Activated naive CD4-positive, alpha-beta T cell treated with anti-CD3 and anti-CD28 coated beads, Interleukin-2, amount 50 U/mL, for 72 hours (primary cell): ENCODE results near the gene ADNP. TPM values are rescaled to one million over a fixed set of nuclear protein-coding genes. Genes with fewer than 3 reads are reported as not detected.

Source experiments
- ATAC-seq, 2 donors: fragments of 150-1000 bp; cut with Tn5 transposase; 2 replicates each; pipeline ENCODE4 v1.10.0; 2021; ENCODE audit warnings: mild to moderate bottlenecking in 2 of 2, moderate library complexity in 2 of 2
- DNase-seq, 2 donors: peaks; one replicate each; pipeline ENCODE4 v3.0.0; 2021 to 2022; ENCODE audit warnings: low spot score in 2 of 2
- H3K27ac Mint-ChIP-seq, 2 donors: one replicate each; pipeline ENCODE4 v1.8.0; 2022; ENCODE audit warnings: mild to moderate bottlenecking in 2 of 2, mixed read lengths in 2 of 2
- H3K36me3 Mint-ChIP-seq, 2 donors: one replicate each; pipeline ENCODE4 v1.8.0; 2022; ENCODE audit warnings: mixed read lengths in 2 of 2
- H3K9me3 Mint-ChIP-seq, 2 donors: one replicate each; pipeline ENCODE4 v1.8.0; 2022; ENCODE audit warnings: mixed read lengths in 2 of 2
- total RNA-seq, 2 donors: library from RNA; stranded (reverse); gene quantifications; one replicate each; pipeline ENCODE4 v1.2.3, GENCODE V29; 2022

The ADNP gene
- total RNA-seq, 2 donors from 2014 or later = 65.1 to 70.7 TPM

DNA sequence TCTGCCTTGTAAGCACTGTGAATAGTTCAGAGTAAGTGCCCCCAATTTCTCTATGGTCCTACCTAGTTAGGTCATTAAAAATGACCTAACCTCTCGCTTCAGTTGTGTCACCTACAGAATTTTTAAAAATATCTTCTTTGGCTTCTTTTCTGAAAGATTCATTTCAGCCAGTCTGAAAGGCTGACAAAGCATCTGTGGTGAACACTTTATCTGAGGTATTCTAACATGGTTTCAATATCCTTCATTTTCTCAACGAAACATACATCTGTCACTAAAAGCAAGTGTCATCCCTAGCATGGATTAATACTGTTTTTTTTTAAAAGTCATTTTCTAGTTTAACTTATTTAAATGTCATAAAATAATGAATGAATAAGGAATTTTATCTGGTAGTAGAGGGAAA, 22.0 kb upstream of the ADNP start:
- DNase-seq (no peak), ATAC-seq (peak in 1 of 2 donors; percentile 30)
- Mint-ChIP-seq H3K36me3 (peaks cover 8 to 9% of the 10 kb centered on the region in 2 donors), H3K27ac (peak overlapping the region in 1 of 2 donors; percentile 81), H3K9me3 (no peaks in the 10 kb centered on the region)

DNA sequence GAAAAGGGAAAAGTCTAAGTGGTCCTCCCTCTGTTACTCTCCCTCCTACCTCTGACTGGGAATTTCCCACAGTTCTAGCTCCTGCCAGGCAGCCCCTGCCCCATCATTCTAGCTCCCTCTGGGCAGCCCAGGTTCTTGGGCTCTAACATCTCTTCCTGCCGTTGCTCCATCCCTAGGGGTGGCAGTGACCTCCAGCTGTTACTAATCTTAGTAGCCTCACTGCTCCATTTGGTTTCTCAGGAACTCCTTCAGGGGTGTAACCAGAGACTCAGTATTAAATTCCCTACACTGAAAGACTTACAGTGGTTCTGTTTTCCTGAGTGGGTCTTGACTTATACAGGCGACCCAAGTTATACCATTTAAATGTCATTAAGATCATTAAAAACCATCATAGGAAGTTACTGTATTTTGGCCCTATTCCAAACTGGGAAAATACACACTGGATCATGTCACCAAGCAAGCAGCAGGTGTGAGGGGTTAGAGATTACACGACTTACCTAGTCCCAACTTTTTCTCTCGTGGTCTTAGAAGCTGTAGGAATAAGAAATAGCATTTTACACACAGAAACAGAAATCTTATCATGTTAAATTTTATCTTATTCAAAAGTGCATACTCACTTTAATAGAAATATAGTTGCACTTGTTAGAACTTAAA, 17.0 kb upstream of the ADNP start:
- DNase-seq (no peak), ATAC-seq (no peak)
- peak overlapping the region in 1 of 2 donors; percentile 89 for H3K27ac Mint-ChIP-seq
- no peaks in the 10 kb centered on the region for H3K9me3 Mint-ChIP-seq
- peaks cover 0 to 6% of the 10 kb centered on the region in 2 donors for H3K36me3 Mint-ChIP-seq

DNA sequence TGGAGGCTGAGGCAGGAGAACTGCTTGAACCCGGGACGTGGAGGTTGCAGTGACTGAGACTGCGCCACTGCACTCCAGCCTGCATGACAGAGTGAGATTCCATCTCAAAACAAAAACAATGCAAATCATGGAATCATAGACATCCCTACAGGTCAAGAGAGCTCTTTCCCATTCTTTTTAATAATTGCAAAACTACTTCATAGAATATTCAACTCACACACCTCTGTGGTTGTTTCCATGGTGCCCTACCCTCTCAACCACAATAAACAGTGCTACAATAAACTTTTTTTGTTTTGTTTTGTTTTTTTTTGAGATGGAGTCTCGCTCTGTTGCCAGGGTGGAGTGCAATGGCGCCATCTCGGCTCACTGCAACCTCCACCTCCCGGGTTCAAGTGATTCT, 11.8 kb upstream of the ADNP start:
- no peaks in the 10 kb centered on the region for H3K9me3 Mint-ChIP-seq
- H3K36me3 Mint-ChIP-seq = peaks cover 0 to 6% of the 10 kb centered on the region in 2 donors
- ATAC-seq (peak in 1 of 2 donors; percentile 47), DNase-seq (no peak)
- no peak overlapping the region for H3K27ac Mint-ChIP-seq

DNA sequence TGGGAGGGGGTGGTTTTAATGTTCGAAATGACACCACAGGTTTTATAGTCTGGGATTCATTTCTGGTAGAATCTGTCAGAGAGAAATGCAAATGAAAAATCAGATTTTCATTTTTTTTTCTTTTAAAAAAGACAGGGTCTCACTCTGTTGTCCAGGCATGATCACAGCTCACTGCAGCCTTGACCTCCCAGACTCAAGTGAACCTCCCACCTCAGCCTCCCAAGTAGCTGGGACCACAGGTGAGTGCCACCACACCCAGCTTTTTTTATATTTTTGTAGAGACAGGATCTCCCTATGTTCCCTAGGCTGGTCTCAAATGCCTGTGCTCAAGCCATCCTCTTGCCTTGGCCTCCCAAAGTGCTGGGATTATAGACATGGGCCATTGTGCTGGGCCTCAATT, 2.4 kb upstream of the ADNP start:
- no peak for ATAC-seq
- Mint-ChIP-seq H3K9me3 (no peaks in the 10 kb centered on the region), H3K27ac (no peak overlapping the region), H3K36me3 (peaks cover 20 to 25% of the 10 kb centered on the region in 2 donors)
- DNase-seq = no peak

DNA sequence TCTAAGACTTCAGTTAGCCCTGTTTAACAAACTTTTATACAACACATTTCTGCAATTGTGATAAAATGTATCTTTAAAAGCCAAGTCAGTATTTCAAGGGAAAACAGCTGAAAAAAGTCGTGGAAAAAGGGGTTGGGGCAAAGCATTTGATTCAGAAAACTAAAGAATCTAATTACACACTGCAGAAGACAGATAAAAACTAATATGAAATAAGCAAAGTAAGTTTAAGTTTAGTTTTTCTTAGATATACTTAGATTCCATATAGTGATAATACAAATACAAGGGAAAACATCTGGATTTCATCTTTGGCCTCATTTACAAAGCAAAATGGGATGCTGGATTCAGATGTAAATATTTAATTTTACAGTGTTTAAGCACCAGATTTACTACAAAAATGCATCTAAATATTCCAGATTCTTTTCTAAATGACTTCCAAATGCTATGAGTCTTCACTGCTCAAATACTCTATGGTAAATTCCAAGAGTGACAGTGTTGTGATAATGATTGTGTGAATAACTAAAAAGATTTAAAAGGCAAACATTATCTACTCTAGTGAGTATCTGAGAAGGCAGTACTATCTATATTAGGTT, 1.5 kb upstream of the ADNP start:
- no peak for DNase-seq
- H3K9me3 Mint-ChIP-seq = no peaks in the 10 kb centered on the region
- ATAC-seq = no peak
- peak overlapping the region in 1 of 2 donors; percentile 95 for H3K27ac Mint-ChIP-seq
- H3K36me3 Mint-ChIP-seq = peaks cover 24 to 33% of the 10 kb centered on the region in 2 donors

DNA sequence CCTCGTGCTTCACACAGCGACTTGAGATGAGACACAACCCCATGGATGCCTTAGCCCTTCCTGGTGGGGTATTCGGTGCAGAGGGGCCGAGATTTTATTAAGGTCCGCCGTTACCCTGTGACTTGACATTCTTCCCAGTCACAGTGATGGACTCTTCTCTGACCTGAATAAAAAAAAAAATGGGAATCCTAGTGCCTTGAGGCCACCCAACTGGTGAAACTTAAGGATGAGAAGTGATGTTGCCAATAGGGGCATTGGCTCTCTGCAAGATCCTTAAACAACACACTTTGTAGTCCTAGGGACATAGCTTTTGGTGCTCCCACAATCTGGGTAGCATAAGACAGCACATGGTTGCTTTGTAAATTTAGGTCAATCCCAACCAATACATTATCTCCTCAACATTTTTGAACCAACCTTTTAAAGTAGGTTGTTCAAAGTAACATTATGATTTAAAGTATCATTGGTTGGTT, 814 bp upstream of the ADNP start:
- H3K27ac Mint-ChIP-seq = peak overlapping the region; percentile 74 to 95
- ATAC-seq (no peak), DNase-seq (no peak)
- H3K36me3 Mint-ChIP-seq = peaks cover 24 to 40% of the 10 kb centered on the region in 2 donors
- H3K9me3 Mint-ChIP-seq = no peaks in the 10 kb centered on the region

DNA sequence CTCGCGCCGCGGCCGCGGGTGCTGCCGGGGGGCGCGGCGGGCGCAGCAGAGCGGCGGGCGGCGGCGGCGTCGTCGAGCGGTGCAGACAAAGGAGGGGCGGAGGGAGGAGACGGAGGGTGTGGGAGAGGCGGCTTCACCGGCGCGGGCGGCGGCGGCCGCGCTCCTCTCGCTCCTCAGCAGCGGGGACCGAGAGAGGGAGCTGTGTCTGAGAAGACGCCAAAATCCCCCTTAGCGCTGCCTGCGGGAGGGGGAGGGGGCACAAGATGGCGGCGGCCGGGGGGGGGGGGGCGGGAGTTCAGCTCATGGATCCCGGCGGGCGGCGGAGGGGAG, 296 bp downstream of the ADNP start:
- DNase-seq = no peak
- ATAC-seq = peak; percentile 15 to 47
- H3K36me3 Mint-ChIP-seq = peaks cover 24 to 47% of the 10 kb centered on the region in 2 donors
- peak overlapping the region in 1 of 2 donors; percentile 95 for H3K27ac Mint-ChIP-seq
- no peaks in the 10 kb centered on the region for H3K9me3 Mint-ChIP-seq

GRCh38 chr20:50930139-50930975, 880 bp downstream of the ADNP start:
- Mint-ChIP-seq H3K27ac (peak overlapping the region; percentile 95 to 96), H3K9me3 (no peaks in the 10 kb centered on the region), H3K36me3 (peaks cover 24 to 53% of the 10 kb centered on the region in 2 donors)
- ATAC-seq = peak in 1 of 2 donors; percentile 5
- DNase-seq = peak; percentile 39 to 62

- peak; percentile 85 to 93 for DNase-seq
- ATAC-seq = peak; percentile 75 to 77
- peaks cover 24 to 59% of the 10 kb centered on the region in 2 donors for H3K36me3 Mint-ChIP-seq
- peak overlapping the region; percentile 95 to 96 for H3K27ac Mint-ChIP-seq
- no peaks in the 10 kb centered on the region for H3K9me3 Mint-ChIP-seq
Measured at GRCh38 chr20:50929299-50930138, 1.7 kb downstream of the ADNP start.

DNA sequence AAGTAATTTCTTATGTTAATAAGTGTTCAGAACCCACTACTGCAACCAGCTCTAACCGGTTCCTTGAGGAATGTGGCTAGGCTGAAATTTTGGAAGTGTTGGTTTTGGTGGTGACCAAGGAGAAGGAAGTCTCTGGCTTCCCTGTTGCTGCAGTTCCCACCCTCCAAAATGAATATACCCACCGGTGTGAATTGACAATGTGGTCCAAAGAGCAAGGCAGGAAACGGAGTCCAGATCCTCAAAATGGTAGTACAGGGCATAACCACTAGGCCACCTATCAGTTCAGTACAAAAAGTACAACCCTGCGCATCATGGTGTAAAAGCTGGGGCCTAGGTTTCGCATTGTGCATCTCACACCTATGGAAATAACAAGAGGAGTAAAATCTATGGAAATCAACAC, 2.8 kb downstream of the ADNP start:
- ATAC-seq = no peak
- peaks cover 24 to 52% of the 10 kb centered on the region in 2 donors for H3K36me3 Mint-ChIP-seq
- DNase-seq = no peak
- H3K9me3 Mint-ChIP-seq = no peaks in the 10 kb centered on the region
- H3K27ac Mint-ChIP-seq = no peak overlapping the region

GRCh38 chr20:50926530-50926929, 4.7 kb downstream of the ADNP start:
- H3K27ac Mint-ChIP-seq = no peak overlapping the region
- no peak for ATAC-seq

DNA sequence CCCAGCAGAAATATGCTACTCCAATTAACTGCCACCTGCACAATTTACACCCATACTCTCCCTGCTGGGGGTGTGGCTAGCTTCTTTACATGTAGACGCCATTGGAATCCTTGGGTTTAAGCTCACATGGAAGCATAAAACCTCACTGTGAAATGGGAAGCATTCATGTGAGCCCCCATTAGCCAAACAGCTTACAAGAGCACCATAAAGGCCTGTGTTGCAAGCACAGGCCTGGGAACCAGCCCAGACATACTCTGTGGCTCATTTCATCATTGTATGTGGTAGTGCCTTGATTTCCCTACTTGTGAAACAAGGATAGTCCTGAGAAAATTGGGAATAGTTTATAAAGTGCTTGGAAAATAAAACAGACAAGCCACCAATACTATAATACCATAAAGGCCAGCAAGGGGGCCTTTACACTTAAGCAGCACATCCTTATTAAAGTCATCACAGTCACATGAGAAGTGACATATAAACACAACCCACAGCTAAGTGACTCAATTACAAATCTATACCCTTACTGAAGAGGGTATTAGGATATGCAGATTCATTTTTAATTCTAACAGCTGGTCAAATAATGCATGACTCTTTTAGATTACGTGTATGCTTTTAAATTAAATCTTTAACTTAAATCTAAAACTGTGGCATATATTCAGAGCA, 6.8 kb downstream of the ADNP start:
- Mint-ChIP-seq H3K36me3 (peaks cover 13 to 53% of the 10 kb centered on the region in 2 donors), H3K9me3 (no peaks in the 10 kb centered on the region), H3K27ac (no peak overlapping the region)
- no peak for ATAC-seq
- DNase-seq = no peak

More at GRCh38 chr20:50926530-50926929, 4.7 kb downstream of the ADNP start:
- DNase-seq = no peak
- peaks cover 24 to 59% of the 10 kb centered on the region in 2 donors for H3K36me3 Mint-ChIP-seq
- H3K9me3 Mint-ChIP-seq = no peaks in the 10 kb centered on the region

DNA sequence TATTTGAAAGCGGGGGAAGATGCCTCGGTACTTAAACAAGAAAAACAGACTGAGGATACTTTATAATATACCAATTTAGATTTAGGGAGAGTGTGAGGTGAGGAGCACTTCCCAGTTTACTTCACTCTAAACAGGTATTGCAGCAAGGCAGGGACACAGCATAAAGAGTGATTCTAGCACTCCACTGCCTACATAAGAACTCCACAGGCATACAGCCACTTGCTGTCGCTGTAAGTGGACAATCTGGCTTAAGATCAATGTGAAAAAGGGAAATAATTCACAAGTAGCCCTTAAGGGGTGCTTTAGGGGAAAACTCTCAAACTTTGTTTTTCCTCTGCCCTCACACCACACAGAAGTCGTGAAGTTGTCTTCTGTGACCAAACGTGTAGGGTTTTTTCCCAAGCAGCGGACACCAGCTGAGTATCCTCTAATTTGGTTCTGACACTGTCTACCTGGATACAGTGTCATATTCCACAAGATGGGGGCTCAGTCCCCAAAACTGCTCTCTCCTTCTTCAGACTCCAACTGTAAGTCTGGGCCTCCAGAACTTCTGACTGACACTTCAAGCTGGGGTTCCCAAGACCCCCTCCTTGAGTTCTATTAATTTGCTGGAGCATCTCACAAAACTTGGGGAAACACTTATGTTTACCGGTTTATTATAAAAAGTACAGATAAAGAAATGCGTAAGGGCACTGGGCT, 9.3 kb downstream of the ADNP start:
- peaks cover 0 to 36% of the 10 kb centered on the region in 2 donors for H3K36me3 Mint-ChIP-seq
- DNase-seq = no peak
- no peak for ATAC-seq
- no peaks in the 10 kb centered on the region for H3K9me3 Mint-ChIP-seq
- H3K27ac Mint-ChIP-seq = peak overlapping the region in 1 of 2 donors; percentile 92

DNA sequence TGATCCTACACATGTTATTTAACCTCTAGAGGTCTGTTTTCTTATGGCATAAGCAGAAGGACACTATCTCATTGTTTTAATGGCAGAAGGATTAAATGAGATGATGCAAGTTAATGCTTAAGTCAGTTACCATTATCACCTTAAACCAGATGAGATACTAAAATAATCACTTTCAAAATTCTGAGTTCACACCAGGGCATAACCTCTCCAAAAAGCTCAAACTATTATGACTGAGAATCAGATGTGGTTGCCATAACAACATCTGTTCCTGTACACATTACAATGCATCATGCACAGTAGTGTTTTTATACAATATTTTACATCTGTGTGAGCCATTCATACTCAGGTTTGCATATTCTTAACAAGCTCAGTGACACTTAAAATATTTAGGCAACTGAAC, 10.2 kb downstream of the ADNP start:
- H3K36me3 Mint-ChIP-seq = peaks cover 0 to 31% of the 10 kb centered on the region in 2 donors

DNA sequence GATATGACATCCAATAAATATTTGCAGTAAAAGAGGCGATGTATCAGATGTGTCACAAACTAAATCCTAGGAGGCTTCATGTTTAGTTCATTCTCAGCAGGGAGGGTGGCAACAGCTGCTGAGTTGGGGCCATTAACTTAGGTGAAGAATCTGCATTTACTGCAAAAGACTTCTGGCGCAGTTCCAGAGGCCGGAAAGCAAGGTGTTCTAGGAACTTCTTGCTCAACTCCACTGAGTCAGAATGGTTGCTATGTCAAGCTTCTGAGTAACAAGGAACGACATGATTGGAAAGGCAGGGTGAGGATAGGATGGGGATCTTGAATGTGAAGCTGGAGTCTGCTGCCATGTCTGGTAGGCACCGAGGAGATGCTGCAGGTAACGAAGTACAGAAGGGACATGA, 11.7 kb downstream of the ADNP start:
- Mint-ChIP-seq H3K9me3 (no peaks in the 10 kb centered on the region), H3K27ac (peak overlapping the region in 1 of 2 donors; percentile 86), H3K36me3 (peaks cover 0 to 19% of the 10 kb centered on the region in 2 donors)
- no peak for DNase-seq
- ATAC-seq = no peak

More for the DNA sequence above, 10.2 kb downstream of the ADNP start:
- H3K27ac Mint-ChIP-seq = peak overlapping the region in 1 of 2 donors; percentile 29
- DNase-seq = no peak
- ATAC-seq = peak; percentile 59 to 88
- no peaks in the 10 kb centered on the region for H3K9me3 Mint-ChIP-seq
